Neural cell (in vitro differentiated cells): ENCODE results near the gene RBAK. TPM values are rescaled to one million over a fixed set of nuclear protein-coding genes. Genes with fewer than 3 reads are reported as not detected.

Source experiments
- H2AFZ ChIP-seq: fragments of 200-600, 300-800 bp; sonication (generic), shearing (Covaris generic); 2 replicates; pipeline ENCODE4 v1.6.0; 2014; ENCODE audit warnings: low read depth, mild to moderate bottlenecking, antibody characterized with exemption, low read length, moderate library complexity
- H3F3A ChIP-seq: fragments of 200-600 bp; shearing (Covaris generic); 2 replicates; pipeline ENCODE4 v1.6.1; 2016; ENCODE audit warnings: mild to moderate bottlenecking, moderate library complexity, mixed read lengths, antibody characterized with exemption, low read length; ENCODE audit not compliant: insufficient read depth, poor library complexity, severe bottlenecking
- H3K27ac ChIP-seq: fragments of 200-600, 300-800 bp; sonication (generic), shearing (Covaris generic); 2 replicates; pipeline ENCODE4 v1.5.1; 2014; ENCODE audit warnings: mild to moderate bottlenecking, low read length, moderate library complexity
- H3K27me3 ChIP-seq: fragments of 300-800, 200-600 bp; sonication (generic), shearing (Covaris generic); 2 replicates; pipeline ENCODE4 v1.6.0; 2014; ENCODE audit warnings: mild to moderate bottlenecking, low read depth, low read length, moderate library complexity; ENCODE audit not compliant: insufficient read depth
- H3K36me3 ChIP-seq: fragments of 300-800, 200-600 bp; sonication (generic), shearing (Covaris generic); 2 replicates; pipeline ENCODE4 v1.5.1; 2014; ENCODE audit warnings: mild to moderate bottlenecking, antibody characterized with exemption, low read length, moderate library complexity; ENCODE audit not compliant: insufficient read depth
- H3K4me2 ChIP-seq: fragments of 300-800, 200-600 bp; sonication (generic), shearing (Covaris generic); 2 replicates; pipeline ENCODE4 v1.6.0; 2014; ENCODE audit warnings: mild to moderate bottlenecking, low read length
- H3K4me3 ChIP-seq: fragments of 300-800, 200-600 bp; sonication (generic), shearing (Covaris generic); 2 replicates; pipeline ENCODE4 v1.5.1; 2014; ENCODE audit warnings: mild to moderate bottlenecking, low read length, moderate library complexity
- H3K79me2 ChIP-seq: fragments of 200-600 bp; shearing (Covaris generic); replicated peaks from 2 replicates; pipeline ENCODE4 v1.6.0; 2014; ENCODE audit warnings: mild to moderate bottlenecking, low read length, moderate library complexity; ENCODE audit not compliant: insufficient read depth
- H3K9ac ChIP-seq: fragments of 300-800, 200-600 bp; sonication (generic), shearing (Covaris generic); 2 replicates; pipeline ENCODE4 v1.6.1; 2016; ENCODE audit warnings: mild to moderate bottlenecking, low read length, mixed read lengths
- H3K9me2 ChIP-seq: fragments of 200-600 bp; shearing (Covaris generic); 2 replicates; pipeline ENCODE4 v1.6.1; 2016; ENCODE audit warnings: mild to moderate bottlenecking, low read length, mixed read lengths; ENCODE audit not compliant: insufficient read depth
- H3K9me3 ChIP-seq: fragments of 200-600, 300-800 bp; sonication (generic), shearing (Covaris generic); 2 replicates; pipeline ENCODE4 v1.6.1; 2016; ENCODE audit warnings: mild to moderate bottlenecking, mixed run types, low read length, moderate library complexity, mixed read lengths
- H4K20me1 ChIP-seq: fragments of 200-600 bp; shearing (Covaris generic); 2 replicates; pipeline ENCODE4 v1.6.1; 2016; ENCODE audit warnings: mild to moderate bottlenecking, mixed run types; ENCODE audit not compliant: insufficient read depth
- CTCF ChIP-seq: fragments of 450-650 bp; IDR thresholded peaks from 2 replicates; pipeline ENCODE4 v1.5.1; 2014; ENCODE audit warnings: antibody characterized with exemption, mild to moderate bottlenecking, moderate library complexity; ENCODE audit not compliant: poor library complexity, severe bottlenecking
- EP300 ChIP-seq: fragments of 450-650 bp; conservative IDR thresholded peaks from 2 replicates; pipeline ENCODE4 v1.6.1; 2014; ENCODE audit warnings: antibody characterized with exemption, mild to moderate bottlenecking, moderate library complexity; ENCODE audit not compliant: poor library complexity, severe bottlenecking
- EZH2 ChIP-seq: fragments of 200-600, 300-800 bp; shearing (Covaris generic), sonication (generic); IDR thresholded peaks from 2 replicates; pipeline ENCODE4 v1.6.1; 2014; ENCODE audit warnings: antibody characterized with exemption, low read length, borderline replicate concordance, mild to moderate bottlenecking; ENCODE audit not compliant: insufficient read depth, poor library complexity, severe bottlenecking
- MXI1 ChIP-seq: fragments of 450-650 bp; conservative IDR thresholded peaks from 2 replicates; pipeline ENCODE4 v1.6.1; 2014; ENCODE audit warnings: antibody characterized with exemption, mild to moderate bottlenecking; ENCODE audit not compliant: poor library complexity, severe bottlenecking
- POLR2AphosphoS5 ChIP-seq: IDR thresholded peaks from 2 replicates; pipeline ENCODE4 v1.6.1; 2012
- RAD21 ChIP-seq: fragments of 450-650 bp; conservative IDR thresholded peaks from 2 replicates; pipeline ENCODE4 v1.6.1; 2014; ENCODE audit warnings: antibody characterized with exemption, mild to moderate bottlenecking, moderate library complexity
- REST ChIP-seq: IDR thresholded peaks from 2 replicates; pipeline ENCODE4 v1.6.1; 2012; ENCODE audit warnings: borderline replicate concordance
- SMC3 ChIP-seq: fragments of 450-650 bp; conservative IDR thresholded peaks from 2 replicates; pipeline ENCODE4 v1.6.1; 2014; ENCODE audit warnings: antibody characterized with exemption, mild to moderate bottlenecking, moderate library complexity; ENCODE audit not compliant: poor library complexity
- TAF1 ChIP-seq: IDR thresholded peaks from 2 replicates; pipeline ENCODE4 v1.6.1; 2012; ENCODE audit warnings: low read depth
- polyA plus RNA-seq: library from polyadenylated mRNA; depleted of rRNA; stranded (reverse); fragments of >200 nt; gene quantifications from 2 replicates; pipeline ENCODE4 v1.2.3, GENCODE V29; 2014

RBAK gene
- polyA plus RNA-seq, 1 donor from 2014 or later, result 12.0 TPM

- TF ChIP-seq REST (no peak), RAD21 (no peak), MXI1 (no peak), TAF1 (no peak), EP300 (no peak)
Observed at GRCh38 chr7:5093948-5094347, 48.3 kb downstream of the RBAK start.

GRCh38 chr7:5094641-5095040 lies 49.0 kb downstream of the RBAK start:
- Histone ChIP-seq H3K9me3 (peaks cover 9% of the 10 kb centered on the region), H3K9me2 (no peaks in the 10 kb centered on the region), H4K20me1 (no peaks in the 10 kb centered on the region), H3F3A (no peaks in the 10 kb centered on the region), H3K36me3 (no peaks in the 10 kb centered on the region), H3K9ac (no peak overlapping the region), H3K27me3 (no peaks in the 10 kb centered on the region), H3K4me3 (no peak overlapping the region), H2AFZ (no peak overlapping the region), H3K27ac (no peak overlapping the region), H3K79me2 (no peaks in the 10 kb centered on the region), H3K4me2 (no peak overlapping the region)
- no peak for TF ChIP-seq EP300
- TF ChIP-seq EZH2, result no peak
- TF ChIP-seq RAD21, result no peak
- TF ChIP-seq SMC3, result no peak

More at GRCh38 chr7:5093948-5094347, 48.3 kb downstream of the RBAK start:
- no peak overlapping the region for H3K9ac ChIP-seq
- no peaks in the 10 kb centered on the region for H3K9me2 ChIP-seq
- H3K79me2 ChIP-seq, result no peaks in the 10 kb centered on the region
- no peak overlapping the region for H3K4me2 ChIP-seq
- H3K36me3 ChIP-seq, result no peaks in the 10 kb centered on the region
- no peaks in the 10 kb centered on the region for H3K27me3 ChIP-seq
- H3F3A ChIP-seq, result no peaks in the 10 kb centered on the region
- H2AFZ ChIP-seq, result no peak overlapping the region
- H4K20me1 ChIP-seq, result no peaks in the 10 kb centered on the region
- no peak overlapping the region for H3K4me3 ChIP-seq
- peaks cover 9% of the 10 kb centered on the region for H3K9me3 ChIP-seq
- no peak overlapping the region for H3K27ac ChIP-seq

GRCh38 chr7:5116359-5116758 lies 70.7 kb downstream of the RBAK start:
- H3K9me3 ChIP-seq, result no peaks in the 10 kb centered on the region
- H3K9me2 ChIP-seq, result no peaks in the 10 kb centered on the region
- H3K36me3 ChIP-seq, result no peaks in the 10 kb centered on the region
- no peaks in the 10 kb centered on the region for H3K79me2 ChIP-seq
- no peak overlapping the region for H2AFZ ChIP-seq
- no peaks in the 10 kb centered on the region for H3F3A ChIP-seq
- H4K20me1 ChIP-seq, result no peaks in the 10 kb centered on the region
- H3K27ac ChIP-seq, result no peak overlapping the region
- H3K4me2 ChIP-seq, result no peak overlapping the region
- no peak overlapping the region for H3K9ac ChIP-seq
- no peaks in the 10 kb centered on the region for H3K27me3 ChIP-seq
- TF ChIP-seq SMC3, result no peak
- no peak for TF ChIP-seq EZH2
- no peak for TF ChIP-seq REST
- no peak for TF ChIP-seq POLR2AphosphoS5
- TF ChIP-seq MXI1, result no peak
- no peak for TF ChIP-seq EP300
- TF ChIP-seq CTCF, result no peak
- TF ChIP-seq RAD21, result no peak
- TF ChIP-seq TAF1, result no peak
- no peak overlapping the region for H3K4me3 ChIP-seq
